HG02610 (cell line): ENCODE results near the gene DOCK1.

ENCODE experiments used
- ATAC-seq: cut with Tn5 transposase; IDR thresholded peaks from one replicate; pipeline ENCODE4 v1.9.1; 2021; ENCODE audit warnings: mild to moderate bottlenecking, moderate library complexity; ENCODE audit not compliant: unreplicated experiment

Gene DOCK1

DNA sequence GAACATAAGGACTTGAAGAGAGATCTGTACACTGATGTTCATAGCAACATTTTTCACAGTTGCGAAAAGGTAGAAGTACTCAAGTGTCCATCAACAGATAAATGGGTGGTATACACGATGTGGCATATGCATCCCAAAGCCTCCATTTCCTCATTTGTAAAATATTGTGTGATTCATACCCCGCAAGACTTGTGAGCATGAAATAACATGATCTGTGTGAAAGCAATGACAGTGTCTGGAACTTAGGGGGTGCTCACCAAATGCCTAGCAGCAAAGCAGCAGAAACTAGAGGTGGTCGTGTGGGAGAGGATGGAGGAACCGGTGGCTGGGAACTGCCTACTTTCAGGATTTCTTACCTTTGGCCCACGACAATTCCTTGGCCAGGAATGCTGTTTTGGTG lies 426.5 kb downstream of the DOCK1 start:
- no peak for ATAC-seq

- no peak for ATAC-seq
These were observed 427.4 kb downstream of the DOCK1 start for GRCh38 chr10:127332631-127333030.

- ATAC-seq = no peak
These were observed 432.6 kb downstream of the DOCK1 start for GRCh38 chr10:127337801-127338200.

GRCh38 chr10:127338399-127339110 lies 433.3 kb downstream of the DOCK1 start:
- ATAC-seq = no peak

DNA sequence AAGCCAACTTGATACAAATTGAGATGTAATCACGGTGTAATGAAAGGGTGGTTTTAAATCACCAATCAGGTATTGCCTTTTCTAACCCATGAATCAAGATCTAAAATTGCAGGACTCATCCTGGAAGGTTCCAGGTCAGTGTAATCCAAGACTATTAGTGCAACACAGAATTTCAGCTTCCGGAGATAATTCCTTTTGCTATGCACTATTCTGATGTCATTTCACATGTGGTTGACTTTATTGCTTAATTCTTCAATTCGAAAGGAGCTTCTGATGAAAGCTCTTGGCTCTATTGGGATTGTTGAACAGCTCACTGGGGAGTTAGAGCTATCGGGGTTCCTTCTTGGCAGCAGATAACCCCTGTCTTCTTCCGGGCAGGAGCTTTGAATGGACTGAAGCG lies 438.6 kb downstream of the DOCK1 start:
- ATAC-seq = no peak

DNA sequence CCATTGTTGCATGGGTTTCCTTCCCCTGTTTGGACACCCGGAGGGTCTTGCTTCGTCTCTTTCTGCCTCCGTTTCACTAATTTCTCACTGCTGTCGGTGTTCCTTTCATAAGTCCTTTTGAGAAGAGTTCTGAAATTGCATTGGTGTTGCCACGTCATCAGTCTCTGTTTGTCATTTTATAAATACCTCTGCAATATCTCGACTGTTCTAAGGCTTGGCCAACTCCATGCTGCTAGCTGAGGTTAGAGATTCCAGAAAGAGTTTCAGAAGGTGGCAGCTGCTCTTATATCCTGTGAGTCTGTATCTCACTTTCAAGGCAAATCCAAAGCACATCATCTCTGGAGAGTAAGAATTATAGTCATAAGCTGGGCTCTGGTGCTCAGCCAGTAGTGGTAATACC lies 439.1 kb downstream of the DOCK1 start:
- no peak for ATAC-seq

DNA sequence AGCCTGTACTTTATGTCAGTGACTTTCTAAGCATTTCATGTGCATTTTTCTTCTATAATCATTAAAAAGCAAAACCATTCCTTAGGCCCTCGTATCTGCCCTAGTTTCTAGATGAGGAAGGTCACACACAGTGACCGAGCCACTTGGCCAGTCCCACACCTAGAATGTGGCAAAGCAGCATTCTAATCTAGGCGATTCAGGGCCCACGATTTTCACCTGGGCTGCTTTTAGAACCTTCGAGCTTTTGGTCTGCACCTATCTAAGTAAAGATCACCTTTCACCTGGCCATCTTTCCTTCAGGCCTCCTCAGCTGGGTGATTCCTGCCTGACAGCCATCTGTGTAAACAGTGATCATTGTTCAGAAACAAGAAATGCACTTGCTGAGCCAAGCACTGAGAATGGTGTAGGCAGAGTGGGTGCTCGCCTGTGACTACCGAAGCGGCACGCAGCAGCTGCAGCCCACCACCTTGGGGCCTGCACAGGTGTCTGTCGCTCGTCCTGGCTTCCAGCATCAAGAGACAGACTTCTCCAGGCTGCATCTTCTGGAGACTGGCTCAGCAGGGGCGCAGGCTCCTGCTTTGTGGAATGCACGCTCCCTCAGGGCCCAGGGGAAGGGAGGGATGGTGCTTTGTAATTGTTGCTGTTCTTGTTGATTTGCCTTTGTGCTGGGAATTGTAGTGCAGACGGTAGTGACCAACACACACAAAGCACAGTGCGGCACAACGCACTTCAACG lies 440.2 kb downstream of the DOCK1 start:
- ATAC-seq = no peak

- peak; percentile 66 for ATAC-seq
These were observed 441.4 kb downstream of the DOCK1 start for GRCh38 chr10:127346604-127347003.

GRCh38 chr10:127347202-127347959 lies 442.2 kb downstream of the DOCK1 start:
- ATAC-seq = no peak

GRCh38 chr10:127349737-127350136 lies 444.5 kb downstream of the DOCK1 start:
- no peak for ATAC-seq

DNA sequence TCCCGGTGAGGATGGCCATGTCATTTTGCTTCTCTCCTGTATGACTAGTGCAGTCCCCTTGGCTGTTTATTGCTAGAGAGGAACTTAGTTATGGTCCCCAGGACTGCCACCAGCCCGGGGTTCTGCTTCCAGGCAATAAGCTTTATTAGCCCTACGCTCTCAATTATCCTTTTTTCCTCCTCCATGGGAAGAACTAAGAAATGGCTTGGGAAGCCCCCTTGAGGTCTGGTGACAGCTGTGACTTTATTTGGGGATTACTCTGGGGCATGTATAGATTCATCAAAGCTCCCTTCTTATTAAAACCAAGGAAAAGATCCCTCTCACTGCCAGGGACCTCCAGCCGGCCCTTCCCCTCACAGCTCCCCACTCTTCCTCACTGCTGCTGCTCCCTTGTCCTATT lies 446.3 kb downstream of the DOCK1 start:
- no peak for ATAC-seq

- no peak for ATAC-seq
These were observed 448.3 kb downstream of the DOCK1 start for GRCh38 chr10:127353544-127353943.

DNA sequence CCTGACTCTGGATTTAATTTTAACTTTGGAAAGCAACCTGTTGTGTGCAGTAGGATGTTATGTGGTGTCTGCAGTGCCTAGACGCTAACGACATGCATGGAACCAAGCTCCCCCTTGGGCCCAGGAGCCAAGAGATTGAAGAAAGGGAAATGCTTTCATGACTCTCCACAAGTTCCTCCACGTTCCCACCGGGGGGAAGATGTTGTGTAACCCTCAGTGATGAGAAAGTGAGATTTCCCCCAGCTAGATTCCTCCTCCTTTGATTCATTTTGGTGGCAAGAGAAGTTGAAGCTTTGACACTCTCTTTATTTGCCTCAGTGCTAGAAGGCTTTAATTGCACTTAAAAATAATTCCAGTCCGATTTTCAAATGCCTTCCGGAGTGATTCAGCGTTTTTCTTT lies 449.0 kb downstream of the DOCK1 start:
- no peak for ATAC-seq

DNA sequence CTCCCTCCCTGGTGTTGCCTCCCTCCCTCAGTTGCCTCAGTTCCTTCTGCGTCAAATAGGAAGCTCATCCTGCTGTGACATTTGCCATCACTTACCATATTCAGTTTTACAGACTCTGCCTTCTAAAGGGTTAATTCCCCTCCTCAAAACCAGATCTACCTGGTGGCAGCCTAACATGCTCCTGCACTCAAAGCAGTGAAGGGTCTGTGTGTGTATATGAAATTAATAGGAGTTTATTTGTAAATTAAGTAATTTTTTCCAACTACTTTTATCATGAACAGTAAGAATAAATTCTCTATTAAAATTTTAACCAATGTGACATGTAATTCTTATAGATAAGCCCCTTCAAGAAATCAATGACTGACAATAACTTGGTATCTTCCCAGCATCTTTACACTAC lies 449.8 kb downstream of the DOCK1 start:
- no peak for ATAC-seq

DNA sequence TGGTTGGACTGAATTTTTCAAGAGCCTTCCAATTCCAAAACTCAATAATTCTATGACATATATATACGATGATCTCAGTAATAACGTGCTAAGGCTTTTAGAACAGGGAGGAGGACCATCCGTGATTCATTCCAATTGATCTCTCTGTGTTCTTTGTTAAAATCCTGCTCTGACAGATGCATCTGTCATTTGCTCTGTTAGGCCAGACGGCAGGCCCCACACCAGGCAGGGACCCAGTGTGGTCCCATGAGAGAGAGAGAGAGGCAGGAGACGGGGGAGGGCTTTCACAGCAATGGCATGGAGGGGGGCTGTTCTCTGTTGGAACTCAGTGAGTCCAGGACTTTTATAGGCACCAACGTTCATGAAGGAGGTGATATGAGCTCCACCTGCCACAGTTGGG lies 451.1 kb downstream of the DOCK1 start:
- ATAC-seq = no peak

DNA sequence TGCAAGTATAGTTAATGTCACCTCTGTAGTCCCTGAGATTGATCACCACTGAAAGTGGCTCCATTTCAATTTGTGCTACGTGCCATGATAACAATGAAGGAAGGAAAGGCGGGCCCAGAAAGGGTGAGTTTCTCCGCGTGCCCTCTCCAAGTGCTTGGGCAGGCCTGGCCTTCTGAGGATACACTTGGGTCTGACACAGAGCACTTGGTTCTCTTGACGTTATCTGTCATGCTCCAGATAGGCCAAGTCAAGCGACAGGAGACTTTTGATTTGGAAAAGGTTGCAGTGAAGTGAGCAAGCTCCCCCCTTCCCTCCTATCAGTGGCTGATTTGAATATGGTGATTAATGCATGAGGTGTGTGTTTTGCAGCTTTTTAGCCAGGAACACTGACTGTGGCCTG lies 452.0 kb downstream of the DOCK1 start:
- no peak for ATAC-seq

DNA sequence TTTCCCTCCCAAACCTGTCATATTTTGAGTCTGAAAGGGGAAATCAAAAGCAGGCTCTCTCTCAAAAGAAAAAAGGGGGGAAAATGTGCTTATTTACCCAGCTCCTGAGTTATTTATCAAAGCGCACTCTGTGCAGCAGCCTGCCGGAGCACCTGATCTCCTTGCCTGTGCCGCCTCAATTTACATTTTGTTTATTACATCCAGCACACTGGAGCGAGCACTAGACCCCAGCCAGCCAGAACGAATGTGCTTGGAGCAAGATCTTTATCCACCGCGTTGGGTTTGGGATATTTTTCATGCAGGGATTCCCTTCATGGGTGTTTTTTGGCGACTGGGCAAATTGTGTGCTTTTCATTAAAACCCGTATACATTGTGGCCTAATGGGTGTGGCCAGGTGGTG lies 453.1 kb downstream of the DOCK1 start:
- no peak for ATAC-seq

DNA sequence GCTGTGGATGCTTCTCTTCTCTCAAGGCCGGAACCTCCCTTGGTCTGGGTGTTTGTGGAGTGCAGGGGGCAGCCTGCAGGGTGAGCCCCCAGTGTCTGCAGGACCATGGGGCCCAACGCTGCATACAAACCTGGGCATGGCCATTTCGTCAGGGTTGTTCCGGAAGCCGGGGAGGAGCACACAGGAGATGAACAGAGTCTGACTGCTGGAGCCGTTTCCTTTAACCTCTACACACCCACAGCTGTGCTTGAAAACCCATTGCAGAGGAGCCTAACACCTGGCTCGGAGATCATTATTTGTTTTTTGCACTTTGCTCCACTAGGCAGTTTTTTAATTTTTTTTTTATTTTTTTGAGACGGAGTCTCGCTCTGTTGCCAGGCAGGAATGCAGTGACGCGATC lies 458.8 kb downstream of the DOCK1 start:
- ATAC-seq = no peak

DNA sequence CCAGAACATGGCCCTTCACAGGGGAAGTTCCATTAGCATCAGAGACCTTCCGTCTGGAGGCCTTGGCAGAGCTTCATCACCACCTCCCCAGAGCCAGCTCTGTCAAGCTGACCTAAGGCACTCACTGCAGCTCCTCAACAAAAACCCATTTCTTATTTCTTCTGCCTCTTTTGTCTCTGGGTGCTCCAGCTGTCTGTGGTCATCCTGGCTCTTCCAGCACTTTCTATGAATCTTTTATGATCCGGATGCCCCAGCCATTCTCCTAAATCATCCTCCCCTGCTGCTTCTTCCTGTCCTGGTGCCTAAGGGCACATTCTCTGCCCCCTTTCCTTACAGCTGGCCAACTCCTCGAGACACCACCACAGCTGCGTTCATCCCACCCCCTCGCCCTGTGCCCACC lies 462.9 kb downstream of the DOCK1 start:
- ATAC-seq = no peak

GRCh38 chr10:127368929-127369328 lies 463.7 kb downstream of the DOCK1 start:
- ATAC-seq = no peak

DNA sequence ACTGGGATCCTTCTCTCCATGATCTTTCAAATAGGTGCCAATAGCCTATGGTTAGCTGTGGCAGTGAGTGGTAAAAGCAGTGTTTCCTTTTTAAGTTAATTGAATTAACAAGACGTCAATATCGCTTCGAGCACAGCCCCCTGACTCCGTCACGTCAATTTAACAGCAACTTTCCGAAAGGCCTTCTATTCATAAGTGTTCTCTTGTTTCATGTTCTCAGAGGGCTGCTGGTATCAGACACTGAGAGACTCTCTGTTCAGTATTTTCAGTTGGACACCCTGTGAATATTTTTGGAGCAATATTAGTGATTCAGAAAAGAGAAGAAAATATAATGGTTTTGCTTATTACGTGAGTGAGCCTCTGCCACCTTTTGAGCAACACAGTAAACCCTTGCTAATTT lies 465.4 kb downstream of the DOCK1 start:
- ATAC-seq = no peak

GRCh38 chr10:127372361-127372760 lies 467.1 kb downstream of the DOCK1 start:
- ATAC-seq = no peak
